GM12873 (cell line): ENCODE data around the gene MMP20.

Experiments
- TF ChIP-seq, protein P1 (sequence below): IDR thresholded peaks from 2 replicates; pipeline ENCODE4 v1.5.1; 2012; ENCODE audit warnings: low read depth, mild to moderate bottlenecking, moderate library complexity, low read length, control low read depth; ENCODE audit not compliant: insufficient read depth; ENCODE audit errors: missing control alignments

MMP20 gene

DNA sequence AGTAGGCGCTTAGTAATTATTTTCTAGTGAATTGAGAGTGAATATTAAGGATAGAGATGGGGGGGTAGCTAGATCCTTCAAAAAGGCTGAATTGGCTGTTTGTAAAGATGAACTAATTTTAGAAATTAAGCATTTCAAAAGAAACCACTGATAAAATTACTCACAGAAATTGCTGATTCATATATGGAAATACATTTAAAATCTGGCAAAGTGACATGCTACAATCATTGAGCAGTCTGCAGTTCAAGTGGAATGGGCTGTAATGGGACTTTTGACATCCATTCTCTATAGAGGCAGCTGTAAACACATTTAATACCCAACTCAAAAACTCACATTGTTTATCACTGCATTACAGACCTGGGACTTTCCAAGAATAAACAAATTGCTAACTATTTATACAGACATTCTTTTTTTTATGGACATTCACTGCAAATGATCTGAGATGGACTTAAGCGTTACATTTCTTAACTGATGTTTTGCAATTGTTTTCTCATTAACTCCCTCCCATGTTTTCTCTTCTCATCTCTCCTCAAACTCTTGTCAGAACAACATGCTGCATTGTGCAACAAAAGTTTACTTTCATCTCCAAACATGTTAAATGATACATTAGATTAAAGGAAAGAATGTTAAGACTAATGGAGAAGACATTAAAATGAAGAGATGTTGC is 52.4 kb downstream of the MMP20 start:
- TF ChIP-seq, protein P1, sequence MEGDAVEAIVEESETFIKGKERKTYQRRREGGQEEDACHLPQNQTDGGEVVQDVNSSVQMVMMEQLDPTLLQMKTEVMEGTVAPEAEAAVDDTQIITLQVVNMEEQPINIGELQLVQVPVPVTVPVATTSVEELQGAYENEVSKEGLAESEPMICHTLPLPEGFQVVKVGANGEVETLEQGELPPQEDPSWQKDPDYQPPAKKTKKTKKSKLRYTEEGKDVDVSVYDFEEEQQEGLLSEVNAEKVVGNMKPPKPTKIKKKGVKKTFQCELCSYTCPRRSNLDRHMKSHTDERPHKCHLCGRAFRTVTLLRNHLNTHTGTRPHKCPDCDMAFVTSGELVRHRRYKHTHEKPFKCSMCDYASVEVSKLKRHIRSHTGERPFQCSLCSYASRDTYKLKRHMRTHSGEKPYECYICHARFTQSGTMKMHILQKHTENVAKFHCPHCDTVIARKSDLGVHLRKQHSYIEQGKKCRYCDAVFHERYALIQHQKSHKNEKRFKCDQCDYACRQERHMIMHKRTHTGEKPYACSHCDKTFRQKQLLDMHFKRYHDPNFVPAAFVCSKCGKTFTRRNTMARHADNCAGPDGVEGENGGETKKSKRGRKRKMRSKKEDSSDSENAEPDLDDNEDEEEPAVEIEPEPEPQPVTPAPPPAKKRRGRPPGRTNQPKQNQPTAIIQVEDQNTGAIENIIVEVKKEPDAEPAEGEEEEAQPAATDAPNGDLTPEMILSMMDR: no peak

DNA sequence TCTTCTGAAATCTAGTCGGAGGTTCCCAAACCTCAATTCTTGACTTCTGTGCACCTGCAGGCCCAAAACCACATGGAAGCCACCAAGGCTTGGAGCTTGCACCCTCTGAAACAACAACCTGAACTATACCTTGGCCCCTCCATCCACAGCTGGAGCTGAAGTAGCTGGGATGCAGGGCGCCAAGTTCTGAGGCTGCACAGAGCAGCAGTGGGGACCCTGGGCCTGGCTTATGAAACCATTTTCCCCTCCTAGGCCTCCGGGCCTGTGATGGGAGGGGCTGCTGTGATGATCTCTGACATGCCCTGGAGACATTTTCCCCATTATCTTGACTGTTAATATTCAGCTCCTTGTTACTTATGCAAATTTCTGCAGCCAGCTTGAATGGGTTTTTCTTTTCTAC is 56.3 kb downstream of the MMP20 start:
- TF ChIP-seq, protein P1: no peak

DNA sequence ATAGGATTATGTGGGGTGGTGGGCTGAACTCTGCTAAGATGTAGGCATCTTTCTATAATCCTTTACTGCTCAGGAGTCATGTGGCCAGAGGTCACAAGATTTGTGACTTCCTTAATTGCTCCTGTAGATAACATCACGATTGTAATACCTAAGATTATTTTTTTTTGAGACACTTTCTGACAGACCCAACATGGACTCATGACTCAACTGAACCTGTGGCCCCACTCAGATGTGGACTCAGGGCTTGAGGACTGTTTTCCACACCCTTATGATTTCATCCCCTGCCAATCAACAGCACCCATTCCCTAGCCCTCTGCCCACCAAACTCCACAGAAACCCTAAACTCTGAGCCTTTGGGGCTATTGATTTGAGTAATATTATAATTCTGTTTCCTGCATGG is 59.0 kb downstream of the MMP20 start:
- TF ChIP-seq, protein P1: no peak

DNA sequence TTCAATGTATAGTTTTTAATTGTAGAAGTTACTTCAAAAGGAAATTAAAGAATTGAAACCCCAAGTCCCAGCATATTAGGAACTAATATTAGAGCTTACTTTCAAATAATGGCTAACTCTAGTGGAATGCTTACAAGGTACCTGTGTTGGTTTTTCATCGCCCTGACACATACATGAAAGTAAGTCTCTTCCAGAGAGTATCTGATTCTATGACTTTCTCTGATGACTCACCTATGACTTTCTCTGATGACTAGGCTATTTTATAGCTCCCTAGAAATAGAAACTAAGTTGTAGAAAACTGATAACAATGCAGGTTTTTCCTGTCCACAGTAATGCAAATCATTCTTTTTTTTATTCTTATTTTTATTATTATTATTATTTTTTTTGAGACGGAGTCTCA is 61.0 kb downstream of the MMP20 start:
- TF ChIP-seq, protein P1: no peak

DNA sequence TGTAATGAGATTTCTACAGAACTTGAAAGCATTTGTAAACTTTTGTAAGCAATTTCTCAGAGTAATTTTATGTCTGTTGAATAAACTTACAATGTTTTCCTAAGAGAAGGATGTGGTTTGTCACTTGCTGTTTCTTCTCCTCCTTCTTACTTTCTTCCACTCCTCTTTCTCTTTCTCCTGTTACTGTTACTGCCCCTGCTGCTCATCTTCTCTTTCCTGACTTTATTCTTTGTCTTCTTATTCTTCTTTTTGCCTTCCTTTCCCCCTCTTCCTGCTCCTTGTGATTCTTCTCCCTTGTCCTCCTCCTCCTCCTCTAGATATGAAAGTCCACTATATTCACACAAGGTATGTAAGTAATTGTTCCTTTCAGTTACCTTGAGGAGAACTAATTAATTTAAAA is 63.5 kb downstream of the MMP20 start:
- TF ChIP-seq, protein P1: no peak

DNA sequence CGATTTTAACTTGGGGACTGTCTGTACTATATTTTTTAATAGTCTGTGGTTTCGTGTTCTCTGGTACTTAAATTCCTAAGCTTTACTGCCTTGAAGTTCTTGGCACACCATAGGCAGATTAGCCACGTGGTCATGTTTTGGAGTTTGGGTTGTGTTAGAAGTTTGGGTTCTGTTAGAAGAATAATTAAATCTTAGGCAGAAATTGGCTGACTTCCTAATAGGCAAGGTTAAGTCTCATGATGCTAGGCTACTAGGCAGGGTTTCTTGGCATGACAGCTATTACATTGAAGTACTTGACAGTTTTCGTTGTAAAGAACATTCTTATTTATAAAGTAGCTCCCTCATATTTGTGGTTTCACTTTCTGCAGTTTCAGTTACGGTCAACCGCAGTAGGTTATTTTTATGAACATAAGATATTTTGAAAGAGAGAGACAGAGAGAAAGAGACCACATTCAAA is 64.5 kb downstream of the MMP20 start:
- TF ChIP-seq, protein P1: no peak

DNA sequence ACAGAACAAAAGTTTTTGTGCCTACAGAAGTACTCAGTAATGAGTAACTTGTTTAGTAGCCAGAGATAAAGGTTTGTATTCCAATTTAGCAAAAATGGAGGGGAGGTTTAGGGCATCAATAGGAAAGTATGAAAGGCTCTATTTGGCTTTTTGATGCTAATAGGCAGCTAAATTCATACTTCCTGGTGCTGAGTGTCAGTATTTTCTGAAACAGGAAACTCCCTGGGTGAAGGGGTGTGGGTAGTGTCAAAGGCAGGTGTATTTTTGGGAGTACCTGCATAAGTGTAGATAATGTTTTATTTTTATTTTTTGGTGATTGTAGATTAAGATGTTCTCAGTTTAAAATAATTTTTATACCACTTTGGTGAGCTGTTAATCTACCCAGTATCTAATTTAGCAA is 65.3 kb downstream of the MMP20 start:
- TF ChIP-seq, protein P1: no peak
